Activated CD8-positive, alpha-beta T cell treated with anti-CD3 and anti-CD28 coated beads for 36 hours (primary cell): Measurements from ENCODE around the gene TSC22D3. TPM values are rescaled to one million over a fixed set of nuclear protein-coding genes. Genes with fewer than 3 reads are reported as not detected.
A peak's percentile ranks its signal among the peaks of the same experiment; 100 is the strongest.

Experiments
- ATAC-seq: fragments of 200-7000 bp; cut with Tn5 transposase; one replicate; pipeline ENCODE4 v1.10.0; 2021; ENCODE audit warnings: mild to moderate bottlenecking, moderate library complexity
- CTCF ChIA-PET: fragments of 350-600 bp; sonication (Branson Sonifier 250); formaldehyde crosslinking; loops from one replicate; lab custom pipeline; 2021; ENCODE audit warnings: antibody characterized with exemption; lab: Charles Lee
- POLR2A ChIA-PET: fragments of 350-600 bp; sonication (Branson Sonifier 250); formaldehyde crosslinking; loops from one replicate; lab custom pipeline; 2021; ENCODE audit warnings: antibody characterized with exemption; lab: Charles Lee
- DNase-seq: peaks from one replicate; pipeline ENCODE4 v3.0.0-alpha.2; 2020
- H3K27ac Mint-ChIP-seq: one replicate; pipeline ENCODE4 v1.8.0; 2021; ENCODE audit warnings: mild to moderate bottlenecking, mixed read lengths
- H3K27me3 Mint-ChIP-seq: one replicate; pipeline ENCODE4 v1.8.0; 2021; ENCODE audit warnings: mixed read lengths
- H3K36me3 Mint-ChIP-seq: one replicate; pipeline ENCODE4 v1.8.0; 2021; ENCODE audit warnings: low read depth, mixed read lengths
- H3K4me1 Mint-ChIP-seq: one replicate; pipeline ENCODE4 v1.8.0; 2021; ENCODE audit warnings: low read depth, mixed read lengths
- H3K4me3 Mint-ChIP-seq: one replicate; pipeline ENCODE4 v1.8.0; 2021; ENCODE audit warnings: mild to moderate bottlenecking, moderate library complexity, mixed read lengths
- H3K9me3 Mint-ChIP-seq: one replicate; pipeline ENCODE4 v1.8.0; 2021; ENCODE audit warnings: mixed read lengths
- intact Hi-C: fragments of 100-400 bp; cut with micrococcal nuclease; formaldehyde crosslinking; loops from one replicate; pipeline ENCODE4 v1.10.0; 2022
- total RNA-seq, 2 experiments: library from RNA; stranded (reverse); gene quantifications; one replicate each; pipeline ENCODE4 v1.2.3, GENCODE V29; 2021
- TF ChIP-seq, protein P1 (sequence below): fragments of 200-600 bp; IDR thresholded peaks from one replicate; pipeline ENCODE4 v1.8.0; 2022; ENCODE audit warnings: antibody characterized with exemption, mild to moderate bottlenecking

The TSC22D3 gene
- total RNA-seq, 2 experiments from 2014 or later: 47.2 to 50.5 TPM

DNA sequence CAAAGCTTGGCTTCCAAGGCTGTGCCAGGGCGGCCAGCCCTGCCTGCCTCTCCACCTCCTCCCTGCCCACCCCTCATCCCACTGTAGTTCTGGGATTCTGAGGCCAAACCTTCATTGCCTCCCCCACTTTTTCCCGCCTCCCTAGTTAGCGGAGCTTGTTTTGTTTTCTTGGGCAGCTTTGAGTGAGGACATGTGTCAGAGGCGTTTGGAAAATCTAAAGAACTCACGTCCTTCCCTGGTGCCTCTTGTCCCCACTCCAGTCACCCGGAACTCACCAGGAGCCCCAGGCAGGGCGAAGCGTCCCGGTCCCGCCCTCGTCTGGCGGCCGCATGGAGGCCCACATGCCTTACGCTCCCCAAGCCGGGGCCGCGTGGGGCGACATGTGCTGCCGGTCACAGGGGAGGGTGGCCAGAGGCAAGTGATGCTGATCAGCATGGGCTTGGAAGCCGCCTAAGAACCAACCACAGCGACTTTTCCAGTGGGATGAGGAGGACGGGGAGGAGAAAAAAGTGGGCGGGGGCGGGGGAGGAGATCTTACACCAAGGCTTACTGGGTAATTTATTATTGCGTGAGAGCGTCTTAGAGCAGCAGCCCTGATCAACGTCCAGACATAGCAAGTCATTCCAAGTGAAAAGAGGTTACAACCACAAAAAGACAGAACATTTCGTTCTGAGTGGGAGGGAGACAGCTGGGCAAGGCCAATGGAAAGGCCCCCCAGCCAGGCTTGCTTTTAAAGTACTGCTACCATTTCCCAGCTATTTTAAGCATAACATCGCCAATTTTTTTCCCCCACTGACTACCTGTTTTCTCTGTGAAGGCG is 98.8 kb downstream of the TSC22D3 start:
- peaks cover 52% of the 10 kb centered on the region for H3K4me1 Mint-ChIP-seq
- POLR2A ChIA-PET: interaction anchor here (0.8 to 8.6 kb wide), 3 partner anchors 33 to 98 kb away, joined by 4 to 184 read pairs (median 5); partner anchors contain the start of gene TSC22D3

DNA sequence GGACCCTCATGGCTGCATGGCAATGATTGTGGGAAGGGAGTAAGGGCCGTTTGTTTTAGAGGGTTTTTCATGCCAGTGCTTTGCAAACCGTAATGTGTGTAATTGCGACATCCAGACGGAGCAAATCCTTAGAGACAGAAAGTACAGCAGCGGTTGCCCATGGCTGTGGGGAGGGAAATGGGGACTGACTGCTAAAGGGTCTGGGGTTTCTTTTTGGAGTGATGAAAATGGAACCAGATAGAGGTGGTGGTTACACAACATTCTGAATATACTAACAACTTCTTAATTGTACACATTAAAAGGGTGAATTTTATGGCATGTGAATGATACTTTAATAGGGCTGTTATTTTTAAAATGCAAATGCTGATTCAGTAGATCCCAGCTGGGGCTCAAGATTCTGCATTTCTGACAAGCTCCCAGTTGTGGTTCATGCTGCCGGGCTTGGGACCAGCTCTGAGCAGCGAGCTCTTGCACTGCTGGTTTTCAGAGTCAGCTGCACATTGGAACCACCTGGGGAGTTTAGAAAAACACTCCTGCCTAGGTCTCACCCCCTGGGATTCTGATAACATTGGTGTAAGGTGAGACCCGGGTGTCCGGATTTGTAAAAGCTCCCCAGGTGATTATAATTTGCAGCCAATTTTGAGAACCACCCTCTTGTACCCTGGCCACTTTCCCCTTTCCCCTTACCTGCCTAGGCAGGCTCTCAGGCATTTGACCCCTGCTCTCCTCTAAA is 99.6 kb downstream of the TSC22D3 start:
- Mint-ChIP-seq H3K27me3 (no peaks in the 10 kb centered on the region), H3K4me3 (peak overlapping the region; percentile 83), H3K4me1 (peaks cover 52% of the 10 kb centered on the region), H3K27ac (peak overlapping the region; percentile 95), H3K36me3 (no peaks in the 10 kb centered on the region), H3K9me3 (no peaks in the 10 kb centered on the region)
- ATAC-seq (no peak), DNase-seq (no peak)
- CTCF ChIA-PET: interaction anchor here (0.9 to 3.9 kb wide), 3 partner anchors 20 to 100 kb away, joined by 3 to 58 read pairs (median 19); partner anchors contain the start of genes NCBP2L and TSC22D3
- intact Hi-C loops: loop anchor here (2.0 kb wide), 1 partner anchor 35 kb away; no protein-coding TSS in a partner anchor
- POLR2A ChIA-PET: interaction anchor here (0.8 to 8.6 kb wide), 2 partner anchors 39 to 99 kb away, joined by 5 to 184 read pairs; partner anchors contain the start of gene TSC22D3
- TF ChIP-seq, protein P1, sequence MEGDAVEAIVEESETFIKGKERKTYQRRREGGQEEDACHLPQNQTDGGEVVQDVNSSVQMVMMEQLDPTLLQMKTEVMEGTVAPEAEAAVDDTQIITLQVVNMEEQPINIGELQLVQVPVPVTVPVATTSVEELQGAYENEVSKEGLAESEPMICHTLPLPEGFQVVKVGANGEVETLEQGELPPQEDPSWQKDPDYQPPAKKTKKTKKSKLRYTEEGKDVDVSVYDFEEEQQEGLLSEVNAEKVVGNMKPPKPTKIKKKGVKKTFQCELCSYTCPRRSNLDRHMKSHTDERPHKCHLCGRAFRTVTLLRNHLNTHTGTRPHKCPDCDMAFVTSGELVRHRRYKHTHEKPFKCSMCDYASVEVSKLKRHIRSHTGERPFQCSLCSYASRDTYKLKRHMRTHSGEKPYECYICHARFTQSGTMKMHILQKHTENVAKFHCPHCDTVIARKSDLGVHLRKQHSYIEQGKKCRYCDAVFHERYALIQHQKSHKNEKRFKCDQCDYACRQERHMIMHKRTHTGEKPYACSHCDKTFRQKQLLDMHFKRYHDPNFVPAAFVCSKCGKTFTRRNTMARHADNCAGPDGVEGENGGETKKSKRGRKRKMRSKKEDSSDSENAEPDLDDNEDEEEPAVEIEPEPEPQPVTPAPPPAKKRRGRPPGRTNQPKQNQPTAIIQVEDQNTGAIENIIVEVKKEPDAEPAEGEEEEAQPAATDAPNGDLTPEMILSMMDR: no peak

More for the DNA sequence above, 98.8 kb downstream of the TSC22D3 start:
- intact Hi-C loops: no loop called here
- DNase-seq (peak; percentile 59), ATAC-seq (peak; percentile 5)
- Mint-ChIP-seq H3K27ac (peak overlapping the region; percentile 95), H3K4me3 (peak overlapping the region; percentile 83), H3K9me3 (no peaks in the 10 kb centered on the region), H3K27me3 (no peaks in the 10 kb centered on the region), H3K36me3 (no peaks in the 10 kb centered on the region)
- CTCF ChIA-PET: interaction anchor here (0.6 to 3.9 kb wide), 5 partner anchors 8 to 217 kb away, joined by 3 to 58 read pairs (median 4); partner anchors contain the start of genes NCBP2L and TSC22D3
- TF ChIP-seq, protein P1: no peak

DNA sequence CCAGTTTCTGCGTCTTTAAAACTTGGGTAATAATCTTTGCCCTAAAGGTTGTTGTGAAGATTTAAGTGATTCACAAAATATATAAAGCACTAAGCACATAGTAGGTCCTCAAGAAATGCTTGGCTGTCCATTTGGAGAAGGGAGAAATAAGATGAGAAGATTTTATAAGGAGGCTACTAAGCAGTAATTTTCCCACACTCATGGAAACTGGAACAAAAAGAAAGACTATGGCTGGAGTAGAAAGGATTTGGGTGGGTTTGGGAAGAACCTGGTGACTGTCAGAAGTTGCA is 100.3 kb downstream of the TSC22D3 start:
- TF ChIP-seq, protein P1: no peak
- H3K4me1 Mint-ChIP-seq: peaks cover 51% of the 10 kb centered on the region

DNA sequence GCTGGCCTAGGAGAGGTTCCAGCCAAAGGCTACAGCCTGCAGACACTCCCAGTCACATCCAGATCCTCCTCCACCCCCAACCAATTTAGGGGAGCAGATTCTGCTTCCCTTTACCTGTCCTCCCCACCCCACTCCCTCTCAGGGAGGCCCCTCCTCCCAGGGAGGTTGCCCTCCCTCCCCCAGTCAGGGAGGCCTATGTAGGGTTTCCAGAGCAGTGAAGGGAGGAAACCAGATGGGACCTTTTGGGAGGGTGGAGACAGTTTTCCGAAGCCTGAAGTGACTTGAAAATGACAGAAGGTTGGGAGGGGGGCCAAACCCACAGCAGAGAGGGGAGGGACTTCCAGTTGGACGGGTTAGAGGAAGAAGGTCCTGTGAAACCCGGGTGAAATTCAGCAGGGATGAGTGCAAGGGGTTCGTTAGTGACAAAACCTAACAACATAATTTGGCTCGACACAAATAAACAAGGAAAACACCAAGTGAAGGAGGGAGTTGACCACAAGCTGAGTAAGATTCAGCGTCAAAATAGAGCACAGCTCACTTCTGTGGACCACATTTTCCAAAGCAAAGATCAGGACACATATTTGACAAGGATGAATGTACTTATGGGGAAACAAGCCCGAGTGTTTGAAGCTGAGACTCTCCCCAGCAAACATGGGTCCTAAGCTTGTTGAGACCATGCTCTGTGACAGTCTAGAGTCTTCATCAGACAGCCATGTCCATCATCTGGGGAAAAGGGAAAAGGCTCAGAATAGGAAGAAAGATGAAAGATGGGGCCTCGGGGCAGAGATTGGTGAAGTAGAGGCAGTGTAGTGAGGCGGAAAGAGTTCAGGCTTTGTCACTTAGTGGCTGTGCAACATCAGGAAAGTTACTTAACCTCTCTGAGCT is 100.9 kb downstream of the TSC22D3 start:
- H3K9me3 Mint-ChIP-seq: no peaks in the 10 kb centered on the region
- POLR2A ChIA-PET: interaction anchor here (1.4 to 8.6 kb wide), 2 partner anchors 41 to 46 kb away, joined by 6 to 184 read pairs; partner anchors contain the start of gene PRPS1
- intact Hi-C loops: loop anchor here (1.0 to 5.0 kb wide), 4 partner anchors 36 to 218 kb away; partner anchors contain the start of genes NCBP2L and TSC22D3

More for the DNA sequence above, 100.3 kb downstream of the TSC22D3 start:
- Mint-ChIP-seq H3K36me3 (no peaks in the 10 kb centered on the region), H3K27me3 (no peaks in the 10 kb centered on the region), H3K27ac (peak overlapping the region; percentile 95), H3K4me3 (peak overlapping the region; percentile 83), H3K9me3 (no peaks in the 10 kb centered on the region)
- POLR2A ChIA-PET: interaction anchor here (8.6 kb wide), 1 partner anchor 40 kb away, joined by 184 read pairs; no protein-coding TSS in a partner anchor
- DNase-seq: no peak
- intact Hi-C loops: loop anchor here (2.0 kb wide), 1 partner anchor 35 kb away; no protein-coding TSS in a partner anchor
- no peak for ATAC-seq
- CTCF ChIA-PET: interaction anchor here (0.8 to 3.9 kb wide), 3 partner anchors 21 to 101 kb away, joined by 3 to 106 read pairs (median 19); partner anchors contain the start of genes NCBP2L and TSC22D3

More for the DNA sequence above, 100.9 kb downstream of the TSC22D3 start:
- peak; percentile 14 for ATAC-seq
- TF ChIP-seq, protein P1: no peak
- Mint-ChIP-seq H3K4me1 (peaks cover 47% of the 10 kb centered on the region), H3K36me3 (no peaks in the 10 kb centered on the region), H3K27me3 (no peaks in the 10 kb centered on the region), H3K4me3 (peak overlapping the region; percentile 83), H3K27ac (peak overlapping the region; percentile 95)
- DNase-seq: peak; percentile 41
- CTCF ChIA-PET: interaction anchor here (0.8 to 3.9 kb wide), 7 partner anchors 18 to 163 kb away, joined by 3 to 106 read pairs (median 9); partner anchors contain the start of genes NCBP2L and TSC22D3
